GM19438 (cell line): ENCODE results near the gene ATF7IP.
"Not testable (repeated sequence)": the region's sequence is repeated elsewhere in the genome, so short reads cannot be mapped to it uniquely, and the experiment has no call there.

Source experiments
- ATAC-seq: cut with Tn5 transposase; IDR thresholded peaks from one replicate; pipeline ENCODE4 v1.9.1; 2021; ENCODE audit warnings: low read depth; ENCODE audit not compliant: unreplicated experiment

Gene ATF7IP

GRCh38 chr12:14365294-14366208 is at the start of gene ATF7IP:
TSS of gene ATF7IP (plus strand) at chr12:14365682. CDS start at chr12:14423916, 58,234 bp downstream.
- peak; percentile 68 for ATAC-seq

- no peak for ATAC-seq
Measured at GRCh38 chr12:14317362-14318146, 47.9 kb upstream of the ATF7IP start.

GRCh38 chr12:14319704-14320427 is 45.6 kb upstream of the ATF7IP start:
- ATAC-seq = not testable (repeated sequence)

- no peak for ATAC-seq
Measured at GRCh38 chr12:14322403-14322802, 43.1 kb upstream of the ATF7IP start.

GRCh38 chr12:14325716-14326343 is 39.7 kb upstream of the ATF7IP start:
- no peak for ATAC-seq

GRCh38 chr12:14326699-14327098 is 38.8 kb upstream of the ATF7IP start:
- ATAC-seq = no peak

- no peak for ATAC-seq
Measured at GRCh38 chr12:14327711-14328110, 37.8 kb upstream of the ATF7IP start.

GRCh38 chr12:14332482-14332881 is 33.0 kb upstream of the ATF7IP start:
- ATAC-seq = no peak

- ATAC-seq = no peak
Measured at GRCh38 chr12:14340371-14340770, 25.1 kb upstream of the ATF7IP start.

- ATAC-seq = not testable (repeated sequence)
Measured at GRCh38 chr12:14351524-14351923, 14.0 kb upstream of the ATF7IP start.

GRCh38 chr12:14352066-14352465 is 13.4 kb upstream of the ATF7IP start:
- ATAC-seq = not testable (repeated sequence)

GRCh38 chr12:14354665-14355064 is 10.8 kb upstream of the ATF7IP start:
- not testable (repeated sequence) for ATAC-seq

- no peak for ATAC-seq
Measured at GRCh38 chr12:14356147-14356546, 9.3 kb upstream of the ATF7IP start.

GRCh38 chr12:14357486-14357885 is 8.0 kb upstream of the ATF7IP start:
- no peak for ATAC-seq

GRCh38 chr12:14362352-14362751 is 3.1 kb upstream of the ATF7IP start:
- no peak for ATAC-seq

GRCh38 chr12:14364583-14365271 is 755 bp upstream of the ATF7IP start:
- ATAC-seq = no peak

GRCh38 chr12:14366209-14367039 is 942 bp downstream of the ATF7IP start:
- no peak for ATAC-seq

- ATAC-seq = no peak
Measured at GRCh38 chr12:14367040-14367661, 1.7 kb downstream of the ATF7IP start.
